Rectal smooth muscle tissue (tissue), 1 donor: Measurements from ENCODE around the gene POU2F3.

Experiments used
- H3K27ac ChIP-seq: one replicate; pipeline ENCODE4 v1.7.0; 2013; ENCODE audit warnings: low read depth, low read length, inconsistent platforms
- H3K27me3 ChIP-seq: one replicate; pipeline ENCODE4 v1.7.0; 2013; ENCODE audit warnings: low read length; ENCODE audit not compliant: control insufficient read depth, insufficient read depth
- H3K36me3 ChIP-seq: one replicate; pipeline ENCODE4 v1.7.0; 2013; ENCODE audit warnings: low read length; ENCODE audit not compliant: control insufficient read depth, insufficient read depth
- H3K4me1 ChIP-seq: one replicate; pipeline ENCODE4 v1.7.0; 2013; ENCODE audit warnings: low read length; ENCODE audit not compliant: control insufficient read depth, insufficient read depth
- H3K4me3 ChIP-seq: one replicate; pipeline ENCODE4 v1.7.0; 2013; ENCODE audit warnings: low read length
- H3K9ac ChIP-seq: one replicate; pipeline ENCODE4 v1.7.0; 2013; ENCODE audit warnings: low read length

The POU2F3 gene

GRCh38 chr11:120289426-120289825 is 49.5 kb downstream of the POU2F3 start:
- Histone ChIP-seq H3K9ac (no peak overlapping the region), H3K4me1 (no peaks in the 10 kb centered on the region), H3K4me3 (no peak overlapping the region), H3K36me3 (no peaks in the 10 kb centered on the region), H3K27ac (no peak overlapping the region), H3K27me3 (no peaks in the 10 kb centered on the region)

DNA sequence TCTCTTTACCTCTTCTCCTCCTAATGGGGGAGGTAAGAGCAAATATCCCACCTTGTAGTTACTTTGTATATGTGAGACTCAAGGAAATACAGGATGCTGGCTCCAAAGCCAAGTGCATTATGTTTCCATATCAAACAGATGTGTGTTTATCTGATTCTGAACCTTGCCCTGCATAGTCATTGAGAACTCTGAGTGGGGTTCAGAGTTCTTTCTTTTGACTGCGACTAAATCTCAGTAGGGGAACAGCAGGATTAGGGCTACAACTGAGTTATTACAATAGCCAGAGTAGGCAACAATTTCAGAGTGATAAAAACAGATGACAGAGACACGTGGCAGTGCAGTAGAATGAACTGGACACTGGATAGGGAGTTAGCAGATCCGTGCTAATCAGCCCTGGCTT is 51.0 kb downstream of the POU2F3 start:
- Histone ChIP-seq H3K4me3 (no peak overlapping the region), H3K27me3 (no peaks in the 10 kb centered on the region), H3K4me1 (no peaks in the 10 kb centered on the region), H3K36me3 (no peaks in the 10 kb centered on the region), H3K9ac (no peak overlapping the region), H3K27ac (no peak overlapping the region)

DNA sequence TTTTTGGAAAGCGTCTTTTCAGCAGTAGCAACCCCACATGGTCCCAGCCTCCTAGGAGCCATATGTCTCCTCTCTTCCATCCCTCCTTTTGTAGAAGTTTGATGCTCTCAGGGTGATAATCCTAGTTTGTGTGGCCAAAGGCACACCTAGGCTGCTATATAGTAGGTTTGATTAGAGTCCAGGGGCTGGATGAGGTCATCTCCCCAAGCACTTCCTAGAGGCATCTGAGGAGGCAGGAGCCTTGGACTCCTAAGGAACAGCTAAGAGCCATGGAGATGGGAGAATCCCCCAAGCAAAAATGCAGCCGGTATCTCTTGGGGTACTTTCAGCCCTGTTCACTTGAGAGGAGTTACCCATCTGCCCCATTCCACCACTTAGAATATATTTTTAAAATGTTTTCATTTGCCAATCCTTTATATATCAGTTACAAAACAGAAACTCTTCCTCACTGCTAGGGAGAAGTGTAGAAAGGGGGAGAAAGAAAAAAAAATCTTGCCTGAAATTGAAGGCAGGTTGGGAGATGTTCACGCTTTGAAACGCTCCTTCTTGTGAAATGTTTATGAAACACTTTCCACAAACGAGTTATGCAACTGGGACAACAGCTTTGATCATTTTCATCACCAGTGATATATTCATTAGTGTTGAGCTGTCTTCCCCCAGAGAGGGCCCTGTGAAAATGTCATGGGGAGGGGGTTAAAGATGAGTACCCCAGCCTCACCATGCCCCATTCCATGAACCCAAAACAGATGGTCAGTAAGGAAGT is 53.3 kb downstream of the POU2F3 start:
- H3K4me3 ChIP-seq = no peak overlapping the region
- no peaks in the 10 kb centered on the region for H3K27me3 ChIP-seq
- H3K36me3 ChIP-seq = no peaks in the 10 kb centered on the region
- H3K9ac ChIP-seq = no peak overlapping the region
- H3K4me1 ChIP-seq = no peaks in the 10 kb centered on the region
- H3K27ac ChIP-seq = no peak overlapping the region

GRCh38 chr11:120294096-120294495 is 54.2 kb downstream of the POU2F3 start:
- Histone ChIP-seq H3K4me1 (no peaks in the 10 kb centered on the region), H3K27ac (no peak overlapping the region), H3K27me3 (no peaks in the 10 kb centered on the region), H3K9ac (no peak overlapping the region), H3K4me3 (no peak overlapping the region), H3K36me3 (no peaks in the 10 kb centered on the region)

DNA sequence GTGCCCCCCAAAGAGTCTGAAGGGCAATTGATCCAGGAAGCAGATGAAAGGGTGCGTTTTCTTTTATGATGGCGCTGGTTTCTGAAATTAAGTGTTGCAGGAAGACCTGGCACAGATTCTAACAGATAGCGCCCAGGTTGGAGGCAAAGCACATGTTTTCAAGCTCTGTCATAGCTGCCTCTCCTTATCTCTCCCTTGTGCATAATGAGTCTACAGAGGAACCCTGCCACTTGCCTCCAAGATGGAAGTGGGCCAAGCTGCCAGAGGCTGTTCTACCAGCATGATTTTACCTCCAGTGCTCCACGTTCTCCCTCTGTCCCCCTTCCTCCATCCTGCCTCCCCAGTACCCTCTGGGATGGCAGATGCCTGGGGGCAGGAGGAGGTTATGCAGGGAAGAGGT is 55.2 kb downstream of the POU2F3 start:
- Histone ChIP-seq H3K4me1 (no peaks in the 10 kb centered on the region), H3K27ac (no peak overlapping the region), H3K4me3 (no peak overlapping the region), H3K9ac (no peak overlapping the region), H3K27me3 (no peaks in the 10 kb centered on the region), H3K36me3 (no peaks in the 10 kb centered on the region)

GRCh38 chr11:120296554-120296953 is 56.6 kb downstream of the POU2F3 start:
- Histone ChIP-seq H3K27me3 (no peaks in the 10 kb centered on the region), H3K9ac (no peak overlapping the region), H3K27ac (no peak overlapping the region), H3K4me1 (no peaks in the 10 kb centered on the region), H3K4me3 (no peak overlapping the region), H3K36me3 (no peaks in the 10 kb centered on the region)

DNA sequence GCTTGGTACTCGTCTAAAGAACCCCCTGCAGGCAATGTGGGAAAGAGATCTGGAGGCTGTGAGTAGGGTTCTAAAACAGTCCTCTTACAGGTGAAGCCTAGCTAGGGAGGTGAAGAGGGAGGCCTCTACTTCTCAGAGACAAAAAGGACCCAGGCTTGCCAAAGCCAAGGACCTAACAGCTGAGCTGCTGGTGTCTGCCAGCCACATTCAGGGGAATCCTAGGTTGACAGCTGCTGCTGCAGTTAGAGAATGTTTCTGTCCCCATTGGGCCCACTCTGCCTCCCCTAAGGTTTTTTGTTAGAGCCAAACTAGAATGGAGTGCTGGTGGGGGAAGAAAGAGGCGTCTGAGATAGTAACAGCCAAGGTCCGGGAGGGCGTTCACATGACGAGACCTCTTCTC is 58.5 kb downstream of the POU2F3 start:
- Histone ChIP-seq H3K36me3 (no peaks in the 10 kb centered on the region), H3K4me3 (no peak overlapping the region), H3K27ac (no peak overlapping the region), H3K4me1 (no peaks in the 10 kb centered on the region), H3K9ac (no peak overlapping the region), H3K27me3 (no peaks in the 10 kb centered on the region)

- Histone ChIP-seq H3K4me1 (no peaks in the 10 kb centered on the region), H3K27me3 (no peaks in the 10 kb centered on the region), H3K27ac (no peak overlapping the region), H3K9ac (no peak overlapping the region), H3K36me3 (no peaks in the 10 kb centered on the region), H3K4me3 (no peak overlapping the region)
Measured at GRCh38 chr11:120302001-120302805, 62.3 kb downstream of the POU2F3 start.

- H3K4me3 ChIP-seq = no peak overlapping the region
- no peak overlapping the region for H3K9ac ChIP-seq
- no peaks in the 10 kb centered on the region for H3K36me3 ChIP-seq
- no peaks in the 10 kb centered on the region for H3K4me1 ChIP-seq
- no peak overlapping the region for H3K27ac ChIP-seq
- H3K27me3 ChIP-seq = no peaks in the 10 kb centered on the region
Measured at GRCh38 chr11:120303004-120303637, 63.2 kb downstream of the POU2F3 start.

GRCh38 chr11:120304526-120304925 is 64.6 kb downstream of the POU2F3 start:
- H3K36me3 ChIP-seq = no peaks in the 10 kb centered on the region
- H3K27ac ChIP-seq = no peak overlapping the region
- H3K27me3 ChIP-seq = no peaks in the 10 kb centered on the region
- H3K4me3 ChIP-seq = no peak overlapping the region
- H3K9ac ChIP-seq = no peak overlapping the region
- no peaks in the 10 kb centered on the region for H3K4me1 ChIP-seq

- H3K27ac ChIP-seq = no peak overlapping the region
- no peaks in the 10 kb centered on the region for H3K27me3 ChIP-seq
- H3K36me3 ChIP-seq = no peaks in the 10 kb centered on the region
- no peak overlapping the region for H3K4me3 ChIP-seq
- no peaks in the 10 kb centered on the region for H3K4me1 ChIP-seq
- H3K9ac ChIP-seq = no peak overlapping the region
Measured at GRCh38 chr11:120305286-120305685, 65.3 kb downstream of the POU2F3 start.

GRCh38 chr11:120306519-120307242 is 66.7 kb downstream of the POU2F3 start:
- H3K27ac ChIP-seq = no peak overlapping the region
- no peaks in the 10 kb centered on the region for H3K4me1 ChIP-seq
- H3K9ac ChIP-seq = no peak overlapping the region
- H3K4me3 ChIP-seq = no peak overlapping the region
- no peaks in the 10 kb centered on the region for H3K36me3 ChIP-seq
- no peaks in the 10 kb centered on the region for H3K27me3 ChIP-seq
